Hematopoietic multipotent progenitor cell treated with erythropoietin and hydrocortisone succinate and interleukin-3 and kit ligand, for 17 days (in vitro differentiated cells): ENCODE data around the gene NECAB2.

Experiments
- DNase-seq: peaks from one replicate; pipeline ENCODE4 v3.0.0-alpha.2; 2015; ENCODE audit warnings: low spot score

The NECAB2 gene

DNA sequence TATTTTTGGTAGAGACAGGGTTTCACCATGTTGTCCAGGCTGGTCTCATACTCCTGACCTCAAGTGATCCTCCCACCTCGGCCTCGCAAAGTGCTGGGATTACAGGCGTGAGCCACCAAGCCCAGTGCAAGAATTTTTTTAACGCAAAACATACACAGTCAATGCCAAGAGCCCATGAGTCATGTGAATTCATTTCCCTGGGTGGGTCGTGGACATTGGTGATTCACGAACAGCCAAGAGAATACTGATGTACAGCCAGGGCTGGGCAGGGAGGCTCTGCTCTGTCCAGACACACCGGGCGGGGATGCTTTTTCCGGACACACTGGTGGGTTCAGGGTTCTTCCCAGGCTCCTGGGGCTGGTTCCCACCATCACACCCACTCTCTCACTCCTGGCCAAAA, 56.8 kb downstream of the NECAB2 start:
- no peak for DNase-seq

DNA sequence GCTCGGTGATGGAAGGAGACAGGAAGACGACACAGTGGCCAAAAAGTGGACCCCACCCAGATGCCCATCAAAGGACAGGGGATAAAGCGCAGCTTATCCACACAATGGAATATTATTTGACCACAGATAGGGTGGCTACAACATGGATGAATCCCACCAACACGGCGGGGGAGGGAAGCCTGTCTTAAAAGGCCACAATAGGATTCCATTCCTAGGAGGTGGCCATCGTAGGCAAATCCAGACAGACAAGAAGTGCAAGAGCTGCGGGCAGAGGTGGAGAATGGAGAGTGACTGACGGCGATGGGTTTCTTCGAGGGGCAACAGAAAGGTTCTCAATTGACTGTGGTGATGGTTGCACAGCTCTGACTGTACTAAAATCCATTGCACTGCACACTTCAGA, 58.6 kb downstream of the NECAB2 start:
- no peak for DNase-seq

DNA sequence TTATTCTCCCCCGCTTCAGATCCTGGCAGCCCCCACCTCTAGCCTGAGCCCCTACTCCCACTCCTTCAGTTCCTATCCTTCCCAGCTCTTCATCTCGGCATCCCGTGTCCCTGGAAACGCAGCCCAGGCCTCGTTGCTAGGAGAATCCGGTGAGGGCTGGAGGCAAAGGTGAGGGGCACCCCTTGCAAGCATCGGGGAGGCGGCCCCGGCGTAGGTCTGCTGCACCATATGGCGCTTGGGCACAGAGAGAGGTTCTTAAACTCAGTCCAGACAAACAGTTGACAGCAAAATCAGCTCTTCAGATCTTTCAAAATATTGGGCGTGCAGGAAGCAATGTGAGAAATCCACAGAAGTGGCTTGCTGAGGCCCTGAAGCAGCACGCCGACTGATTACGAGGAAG, 59.6 kb downstream of the NECAB2 start:
- no peak for DNase-seq

DNA sequence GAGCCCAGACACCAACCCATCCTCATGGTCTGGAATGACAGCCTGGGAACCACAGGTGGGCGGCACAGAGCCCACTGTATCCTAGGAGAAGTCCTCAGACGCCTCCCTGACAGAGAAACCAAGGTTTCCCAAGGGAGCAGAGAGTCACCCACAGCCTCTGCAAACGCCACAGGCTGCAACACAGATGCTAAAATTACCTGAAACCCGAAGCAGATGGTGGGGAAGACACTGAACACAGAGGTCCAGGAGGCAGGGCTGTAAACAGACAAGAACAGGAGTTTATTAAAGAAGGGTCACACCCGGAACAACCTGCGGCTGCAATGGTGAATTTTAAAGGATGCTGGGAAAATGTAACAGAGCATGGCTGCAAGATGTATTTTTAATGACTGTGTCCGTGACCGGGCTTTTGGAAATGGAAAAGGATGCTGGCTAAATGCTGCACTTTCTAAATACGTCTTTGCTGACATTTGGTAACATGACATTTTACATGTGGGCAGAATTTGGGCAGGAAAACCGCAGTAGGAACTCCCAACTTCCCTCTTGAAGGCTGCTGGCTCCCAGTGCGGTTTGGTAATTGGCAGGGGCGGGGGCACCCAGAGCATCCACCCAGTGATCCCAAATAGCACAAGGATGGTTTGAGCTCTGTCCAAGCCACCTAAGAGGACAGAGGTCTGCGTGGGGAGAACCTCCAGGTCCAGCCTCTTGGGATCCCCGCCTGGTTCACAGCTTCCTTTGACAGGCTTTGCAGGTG, 61.4 kb downstream of the NECAB2 start:
- no peak for DNase-seq

DNA sequence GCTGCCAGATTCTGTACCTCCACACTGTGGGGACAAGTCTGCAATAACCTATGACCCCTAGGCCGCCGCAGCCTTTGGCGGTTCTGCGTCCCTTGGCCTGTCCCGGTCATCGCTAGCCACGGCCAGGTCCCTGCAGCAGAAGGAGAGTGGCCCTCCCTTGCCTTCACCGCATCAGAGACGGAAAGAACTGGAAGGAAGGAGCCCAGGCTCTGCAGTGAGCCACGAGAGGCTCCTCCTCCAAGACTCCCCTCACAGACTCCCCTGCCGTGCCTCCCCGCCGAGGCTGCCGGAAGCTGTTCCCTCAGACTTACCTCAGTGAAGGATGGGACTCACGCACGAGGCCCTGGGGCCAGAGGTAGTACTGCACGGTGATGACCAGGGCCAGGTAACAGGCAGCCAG, 63.5 kb downstream of the NECAB2 start:
- DNase-seq = no peak

- no peak for DNase-seq
Measured at GRCh38 chr16:84032458-84033178, 64.6 kb downstream of the NECAB2 start.

DNA sequence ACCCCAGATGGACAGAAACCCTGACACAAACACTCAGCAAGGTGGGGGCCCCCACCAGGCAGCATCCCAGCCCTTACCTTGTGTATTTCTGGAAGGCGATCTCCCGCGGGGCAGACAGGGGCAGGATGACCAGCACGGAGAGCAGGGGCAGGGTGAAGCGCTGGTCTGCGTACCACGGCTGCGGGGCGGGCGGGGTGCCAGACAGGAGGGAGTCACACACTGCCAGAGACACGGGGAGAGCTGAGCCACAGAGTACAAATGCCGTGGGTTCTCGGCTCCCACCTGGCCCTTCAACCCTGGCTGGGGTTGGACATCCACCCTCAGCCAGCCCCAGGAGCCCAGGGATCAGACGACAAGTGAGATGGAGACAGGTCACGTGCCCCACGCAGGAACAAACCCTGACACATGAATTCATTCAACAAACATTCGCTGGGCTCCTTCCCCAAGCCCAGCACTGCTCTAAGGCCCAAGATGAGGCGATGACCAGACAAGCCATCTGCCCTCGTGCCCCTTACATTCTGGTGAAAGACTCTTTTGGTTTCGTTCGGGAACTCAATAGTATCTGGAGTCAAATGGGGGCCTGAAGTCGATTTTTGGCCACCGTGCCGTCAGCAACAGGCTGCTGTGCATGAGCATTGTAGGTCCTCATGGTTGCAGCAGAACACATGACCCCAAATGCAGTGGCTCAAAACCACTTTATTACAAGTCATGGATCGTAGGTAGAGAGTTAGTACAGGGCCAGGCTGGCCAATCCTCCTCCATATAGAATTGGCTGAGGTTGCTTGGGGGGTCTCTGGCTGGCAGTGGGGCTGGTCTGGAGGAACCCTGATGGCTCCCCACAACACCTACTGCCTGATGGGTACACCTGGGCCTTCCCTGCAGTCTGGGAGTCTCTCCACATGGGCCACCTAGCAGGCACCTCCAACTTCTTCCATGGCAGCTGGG, 65.5 kb downstream of the NECAB2 start:
- DNase-seq = no peak

DNA sequence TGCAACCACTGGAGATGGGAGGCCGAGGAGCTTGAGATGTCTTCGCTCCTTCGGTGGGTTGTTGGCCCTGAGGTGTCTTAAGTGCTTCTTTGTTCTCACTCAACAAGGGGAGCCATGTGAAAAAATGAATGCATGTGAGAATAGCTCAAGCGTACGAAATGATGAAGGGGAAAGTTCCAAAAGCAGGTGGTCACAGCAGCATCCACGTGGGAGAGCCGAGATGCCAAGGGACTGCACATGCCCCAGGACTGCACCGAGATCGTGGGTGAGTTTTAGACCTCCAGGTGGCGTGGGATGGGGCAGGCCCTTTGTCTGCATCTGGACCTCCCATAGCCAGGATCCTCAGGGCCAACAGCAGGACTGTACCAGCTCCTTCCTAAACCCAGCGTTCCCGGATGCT, 66.5 kb downstream of the NECAB2 start:
- no peak for DNase-seq

- DNase-seq = no peak
Measured at GRCh38 chr16:84036131-84036530, 68.1 kb downstream of the NECAB2 start.

- DNase-seq = no peak
Measured at GRCh38 chr16:84036982-84037425, 69.0 kb downstream of the NECAB2 start.

DNA sequence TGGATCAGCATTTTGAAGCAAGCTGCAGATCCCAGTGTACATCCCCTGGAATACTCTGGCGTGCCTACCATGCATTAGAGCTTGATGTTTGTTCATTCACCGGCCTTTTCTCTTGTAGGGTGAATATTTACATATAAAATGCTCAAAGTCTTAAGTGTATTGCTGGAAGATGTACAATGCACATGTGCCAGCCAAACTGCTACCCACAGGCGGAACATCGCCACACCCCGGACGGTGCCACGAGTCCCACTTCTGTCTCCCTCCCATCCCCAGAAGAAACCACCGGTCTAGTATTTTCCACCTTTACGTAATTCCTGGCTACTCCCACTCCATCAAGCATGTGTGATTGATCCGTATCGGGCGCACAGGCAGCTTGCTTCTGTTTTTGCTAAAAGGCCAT, 70.4 kb downstream of the NECAB2 start:
- no peak for DNase-seq

DNA sequence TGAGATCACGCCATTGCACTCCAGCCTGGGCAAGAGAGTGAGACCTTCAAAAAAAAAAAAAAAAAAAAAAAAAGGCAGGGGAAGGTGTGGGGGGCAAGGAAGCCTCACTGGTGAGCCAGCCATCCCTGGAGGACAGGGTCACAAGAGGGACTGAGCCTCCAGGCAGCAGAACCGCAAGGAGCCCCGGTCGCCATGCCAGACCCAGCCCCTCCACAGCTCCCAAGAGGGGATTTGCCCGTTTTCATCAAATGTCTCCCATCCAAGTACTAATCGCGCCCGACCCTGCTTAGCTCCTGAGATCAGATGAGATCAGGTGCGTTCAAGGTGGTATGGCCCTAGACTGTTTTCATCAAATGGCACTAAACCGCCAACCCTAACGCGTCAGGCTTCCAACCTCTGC, 71.7 kb downstream of the NECAB2 start:
- no peak for DNase-seq

- no peak for DNase-seq
Measured at GRCh38 chr16:84040226-84040822, 72.3 kb downstream of the NECAB2 start.

- DNase-seq = no peak
Measured at GRCh38 chr16:84040823-84041820, 73.1 kb downstream of the NECAB2 start.

- DNase-seq = no peak
Measured at GRCh38 chr16:84041881-84042280, 73.8 kb downstream of the NECAB2 start.

GRCh38 chr16:84042308-84042878, 74.3 kb downstream of the NECAB2 start, which contains the start of gene SLC38A8:
Gene SLC38A8 (minus strand): TSS chr16:84042795. CDS start chr16:84042157, 638 bp downstream.
- no peak for DNase-seq

DNA sequence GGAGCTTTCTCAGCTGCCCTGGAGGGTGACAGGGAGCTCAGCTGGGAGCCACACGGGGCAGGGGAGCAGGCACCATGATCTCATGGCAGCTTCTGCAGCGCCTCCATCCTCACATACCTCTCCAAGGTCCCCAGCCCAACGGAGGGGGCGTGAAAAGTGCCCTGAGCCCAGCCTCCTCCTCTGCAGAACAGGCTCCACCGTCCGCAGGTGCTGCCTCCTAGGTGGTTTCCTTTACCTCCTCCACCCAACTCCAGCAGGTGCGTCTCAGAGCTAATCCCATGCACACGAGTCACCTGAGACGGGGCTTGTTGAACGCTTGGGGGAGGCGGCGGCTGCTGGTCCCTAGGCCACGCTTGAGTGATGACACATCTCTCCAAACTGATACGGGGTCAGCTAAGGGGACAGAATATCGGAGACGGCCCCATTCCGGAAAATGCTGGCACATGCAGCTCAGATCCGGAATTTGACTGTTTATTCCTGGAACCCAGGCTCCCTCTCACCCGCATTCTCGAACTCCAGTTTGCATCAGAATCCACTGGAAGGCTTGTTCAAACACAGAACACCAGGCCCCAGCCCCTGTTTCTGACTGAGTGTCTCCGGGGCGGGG, 74.9 kb downstream of the NECAB2 start:
- DNase-seq = no peak

DNA sequence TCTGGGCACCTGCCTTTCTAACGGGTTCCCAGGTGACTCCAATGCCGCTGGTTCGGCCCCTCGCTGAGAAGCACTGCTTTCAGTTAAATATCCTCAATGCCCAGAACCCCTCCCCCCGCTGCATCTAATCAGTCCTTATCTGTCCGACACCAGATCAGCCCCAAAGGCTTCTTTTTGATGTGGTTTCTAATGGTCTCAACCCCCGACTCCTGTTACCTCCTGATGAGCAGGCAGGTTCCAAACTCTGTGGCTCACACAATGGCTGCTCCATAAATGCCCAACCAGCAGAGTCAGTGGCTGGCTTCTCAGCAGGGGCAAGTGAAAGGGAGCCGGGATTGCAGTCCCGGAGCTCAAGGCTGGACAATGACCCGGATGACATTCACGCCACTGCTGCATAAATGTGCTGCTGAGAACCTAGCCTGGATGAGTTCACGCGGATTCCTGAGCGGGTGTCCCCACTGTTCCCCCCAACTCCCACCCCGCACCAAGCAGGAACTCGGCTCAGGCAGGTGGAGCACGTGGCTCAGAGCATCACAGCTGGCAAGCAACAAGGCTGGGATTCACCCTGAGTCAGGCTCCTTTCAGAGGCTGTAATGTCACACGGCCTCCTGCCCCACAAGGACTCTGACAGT, 75.6 kb downstream of the NECAB2 start:
- no peak for DNase-seq

- DNase-seq = no peak
Measured at GRCh38 chr16:84044118-84044488, 76.1 kb downstream of the NECAB2 start.
